Ishikawa (cell line): ENCODE results near the gene APOC4.

Experiments used
- CEBPB ChIP-seq: IDR thresholded peaks from 2 replicates; pipeline ENCODE4 v1.6.1; 2012
- EGR1 ChIP-seq: IDR thresholded peaks from 2 replicates; pipeline ENCODE4 v1.6.1; 2012
- EP300 ChIP-seq: IDR thresholded peaks from 2 replicates; pipeline ENCODE4 v1.6.1; 2012; ENCODE audit warnings: borderline replicate concordance
- FOXM1 ChIP-seq: IDR thresholded peaks from 2 replicates; pipeline ENCODE4 v1.6.1; 2012; ENCODE audit warnings: low read depth, borderline replicate concordance
- TAF1 ChIP-seq: IDR thresholded peaks from 2 replicates; pipeline ENCODE4 v1.6.1; 2012; ENCODE audit warnings: low read depth, mild to moderate bottlenecking
- YY1 ChIP-seq: IDR thresholded peaks from 2 replicates; pipeline ENCODE4 v1.6.1; 2012; ENCODE audit warnings: low read depth

GRCh38 chr19:44985445-44985844 is 43.4 kb downstream of the APOC4 start:
- TF ChIP-seq YY1: no peak
- TF ChIP-seq EGR1: no peak
- TF ChIP-seq EP300: no peak
- no peak for TF ChIP-seq TAF1
- no peak for TF ChIP-seq CEBPB
- no peak for TF ChIP-seq FOXM1
